NOMO-1 treated with DMSO at 0.1 percent for 48 hours (cell line): Measurements from ENCODE around the gene CCP110.
A peak's percentile ranks its signal among the peaks of the same experiment; 100 is the strongest.
"Not testable (repeated sequence)": the region's sequence is repeated elsewhere in the genome, so short reads cannot be mapped to it uniquely, and the experiment has no call there.

Experiments
- DNase-seq: peaks from one replicate; lab custom pipeline; 2025; ENCODE audit not compliant: unreplicated experiment; lab: John Stamatoyannopoulos, UW

The CCP110 gene

GRCh38 chr16:19512297-19512696 lies 11.4 kb upstream of the CCP110 start:
- no peak for DNase-seq

- DNase-seq = peak; percentile 96
Measured at GRCh38 chr16:19513377-19514053, 10.2 kb upstream of the CCP110 start.

GRCh38 chr16:19515757-19516156 lies 8.0 kb upstream of the CCP110 start:
- no peak for DNase-seq

GRCh38 chr16:19517424-19518089 lies 6.2 kb upstream of the CCP110 start:
- DNase-seq = no peak

GRCh38 chr16:19518388-19518787 lies 5.4 kb upstream of the CCP110 start:
- no peak for DNase-seq

GRCh38 chr16:19520861-19521331 lies 2.8 kb upstream of the CCP110 start:
- DNase-seq = peak; percentile 8

- DNase-seq = peak; percentile 80
Measured at GRCh38 chr16:19521471-19522396, 2.0 kb upstream of the CCP110 start, which contains the start of gene GDE1. Gene GDE1, minus strand, starts transcription at chr16:19522098. Its CDS starts 134 bp downstream, at chr16:19521964.

- DNase-seq = no peak
Measured at GRCh38 chr16:19522397-19522732, 1.4 kb upstream of the CCP110 start.

- DNase-seq = no peak
Measured at GRCh38 chr16:19522760-19523159, 982 bp upstream of the CCP110 start.

GRCh38 chr16:19523184-19523558 lies 571 bp upstream of the CCP110 start:
- no peak for DNase-seq

GRCh38 chr16:19524356-19524615 lies 544 bp downstream of the CCP110 start:
- DNase-seq = no peak

- peak; percentile 58 for DNase-seq
Measured at GRCh38 chr16:19524616-19525384, 1.1 kb downstream of the CCP110 start.

GRCh38 chr16:19525385-19525723 lies 1.6 kb downstream of the CCP110 start:
- no peak for DNase-seq

- DNase-seq = no peak
Measured at GRCh38 chr16:19527161-19527560, 3.4 kb downstream of the CCP110 start.

GRCh38 chr16:19528666-19529065 lies 4.9 kb downstream of the CCP110 start:
- DNase-seq = no peak

GRCh38 chr16:19532601-19533000 lies 8.9 kb downstream of the CCP110 start:
- DNase-seq = no peak

- no peak for DNase-seq
Measured at GRCh38 chr16:19540241-19540970, 16.7 kb downstream of the CCP110 start.

GRCh38 chr16:19542138-19542821 lies 18.5 kb downstream of the CCP110 start:
- no peak for DNase-seq

- DNase-seq = not testable (repeated sequence)
Measured at GRCh38 chr16:19543278-19543996, 19.7 kb downstream of the CCP110 start.
